Activated CD8-positive, alpha-beta T cell treated with anti-CD3 and anti-CD28 coated beads, Interleukin-2, amount 10 ng/mL, durations not matched to agents 7 days and 5 days (primary cell): Measurements from ENCODE around the gene WWOX. TPM values are rescaled to one million over a fixed set of nuclear protein-coding genes. Genes with fewer than 3 reads are reported as not detected.

Experiments used
- ATAC-seq: fragments of 150-1000 bp; cut with Tn5 transposase; one replicate; pipeline ENCODE4 v1.10.0; 2021; ENCODE audit warnings: moderate library complexity
- CTCF ChIA-PET: fragments of 350-600 bp; sonication (Branson Sonifier 250); formaldehyde crosslinking; loops from one replicate; lab custom pipeline; 2021; ENCODE audit warnings: antibody characterized with exemption; lab: Charles Lee
- POLR2A ChIA-PET: fragments of 350-600 bp; sonication (Branson Sonifier 250); formaldehyde crosslinking; loops from one replicate; lab custom pipeline; 2021; ENCODE audit warnings: antibody characterized with exemption; lab: Charles Lee
- DNase-seq: peaks from one replicate; pipeline ENCODE4 v3.0.0-alpha.2; 2020
- H3K27ac Mint-ChIP-seq: one replicate; pipeline ENCODE4 v1.8.0; 2021; ENCODE audit warnings: mild to moderate bottlenecking, mixed read lengths
- H3K27me3 Mint-ChIP-seq: one replicate; pipeline ENCODE4 v1.8.0; 2021; ENCODE audit warnings: low read depth, mixed read lengths
- H3K36me3 Mint-ChIP-seq: one replicate; pipeline ENCODE4 v1.8.0; 2021; ENCODE audit warnings: low read depth, mixed read lengths
- H3K4me1 Mint-ChIP-seq: one replicate; pipeline ENCODE4 v1.8.0; 2021; ENCODE audit warnings: low read depth, mixed read lengths
- H3K4me3 Mint-ChIP-seq: one replicate; pipeline ENCODE4 v1.8.0; 2021; ENCODE audit warnings: mild to moderate bottlenecking, mixed read lengths
- H3K9me3 Mint-ChIP-seq: one replicate; pipeline ENCODE4 v1.8.0; 2022; ENCODE audit warnings: mixed read lengths; ENCODE audit not compliant: insufficient read depth
- total RNA-seq, 2 experiments: library from RNA; stranded (reverse); gene quantifications; one replicate each; pipeline ENCODE4 v1.2.3, GENCODE V29; 2021

WWOX gene
- total RNA-seq, 2 experiments from 2014 or later = 34.4 to 34.9 TPM

- no peak for DNase-seq
- peaks cover 8% of the 10 kb centered on the region for H3K27me3 Mint-ChIP-seq
- no peak overlapping the region for H3K27ac Mint-ChIP-seq
- no peak overlapping the region for H3K4me3 Mint-ChIP-seq
- no peaks in the 10 kb centered on the region for H3K4me1 Mint-ChIP-seq
- no peaks in the 10 kb centered on the region for H3K9me3 Mint-ChIP-seq
- H3K36me3 Mint-ChIP-seq = no peaks in the 10 kb centered on the region
- ChIA-PET CTCF (no interaction called here), POLR2A (no interaction called here)
- ATAC-seq = no peak
Measured at GRCh38 chr16:78091419-78091818, 8.0 kb upstream of the WWOX start.

DNA sequence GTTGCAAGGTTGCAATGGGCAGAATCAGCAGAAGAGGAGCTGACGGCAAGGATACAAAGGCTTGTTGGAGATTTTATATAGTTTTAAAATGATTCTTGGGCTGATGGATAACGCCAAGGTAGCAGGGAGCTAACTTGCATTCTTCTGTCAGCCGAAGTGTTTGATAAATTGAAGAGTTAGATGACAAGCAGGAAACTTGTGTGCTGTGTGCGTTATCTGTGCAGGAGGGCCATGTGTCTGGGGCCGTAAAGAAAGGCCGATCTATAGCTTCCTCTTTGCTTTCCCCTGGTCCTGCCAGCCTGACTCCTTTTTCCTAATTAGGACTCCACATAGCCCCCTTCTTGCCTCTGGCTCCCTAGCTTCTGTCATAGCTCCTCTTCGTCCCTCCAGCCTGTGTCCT lies 6.7 kb upstream of the WWOX start:
- CTCF ChIA-PET = interaction anchor here (0.7 kb wide), 1 partner anchor 90 kb away, joined by 3 read pairs; no protein-coding TSS in a partner anchor
- ATAC-seq = no peak
- peaks cover 8% of the 10 kb centered on the region for H3K27me3 Mint-ChIP-seq
- POLR2A ChIA-PET = no interaction called here
- no peak for DNase-seq
- H3K4me3 Mint-ChIP-seq = no peak overlapping the region
- no peak overlapping the region for H3K27ac Mint-ChIP-seq
- no peaks in the 10 kb centered on the region for H3K9me3 Mint-ChIP-seq
- H3K4me1 Mint-ChIP-seq = no peaks in the 10 kb centered on the region
- no peaks in the 10 kb centered on the region for H3K36me3 Mint-ChIP-seq

DNA sequence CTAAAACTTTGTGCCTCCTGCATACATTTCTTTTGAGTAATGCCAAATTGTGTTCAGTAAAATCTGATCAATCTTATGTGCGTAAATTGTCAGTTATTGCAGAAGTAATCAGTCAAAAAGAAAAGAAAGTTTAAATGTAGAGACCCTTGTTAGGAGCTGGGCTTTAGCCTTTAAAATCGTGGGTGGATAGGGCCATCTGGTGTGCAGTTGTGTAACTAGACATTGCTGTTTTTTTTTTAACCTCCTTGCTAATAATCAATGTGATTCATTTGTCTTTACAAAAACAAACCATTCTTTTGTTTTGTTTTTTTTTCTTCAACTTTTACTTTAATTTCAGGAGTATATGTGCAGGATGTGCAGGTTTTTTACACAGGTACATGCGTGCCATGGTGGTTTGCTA lies 5.3 kb upstream of the WWOX start:
- H3K36me3 Mint-ChIP-seq = no peaks in the 10 kb centered on the region
- no peak for DNase-seq
- H3K9me3 Mint-ChIP-seq = no peaks in the 10 kb centered on the region
- POLR2A ChIA-PET = no interaction called here
- CTCF ChIA-PET = interaction anchor here (0.8 to 1.0 kb wide), 2 partner anchors 12 to 93 kb away, joined by 3 to 5 read pairs; no protein-coding TSS in a partner anchor
- H3K27me3 Mint-ChIP-seq = peaks cover 8% of the 10 kb centered on the region
- H3K4me1 Mint-ChIP-seq = peaks cover 7% of the 10 kb centered on the region
- no peak for ATAC-seq
- H3K4me3 Mint-ChIP-seq = no peak overlapping the region
- H3K27ac Mint-ChIP-seq = no peak overlapping the region

GRCh38 chr16:78094998-78095397 lies 4.5 kb upstream of the WWOX start:
- ATAC-seq (no peak), DNase-seq (no peak)
- ChIA-PET POLR2A (no interaction called here), CTCF (no interaction called here)
- H3K27ac Mint-ChIP-seq = no peak overlapping the region
- peaks cover 7% of the 10 kb centered on the region for H3K4me1 Mint-ChIP-seq
- H3K27me3 Mint-ChIP-seq = peaks cover 8% of the 10 kb centered on the region
- H3K36me3 Mint-ChIP-seq = no peaks in the 10 kb centered on the region
- no peaks in the 10 kb centered on the region for H3K9me3 Mint-ChIP-seq
- H3K4me3 Mint-ChIP-seq = no peak overlapping the region

- no peaks in the 10 kb centered on the region for H3K36me3 Mint-ChIP-seq
- H3K9me3 Mint-ChIP-seq = no peaks in the 10 kb centered on the region
- ATAC-seq = no peak
- CTCF ChIA-PET = no interaction called here
- peaks cover 8% of the 10 kb centered on the region for H3K27me3 Mint-ChIP-seq
- H3K4me1 Mint-ChIP-seq = peaks cover 16% of the 10 kb centered on the region
- no peak overlapping the region for H3K27ac Mint-ChIP-seq
- DNase-seq = no peak
- H3K4me3 Mint-ChIP-seq = no peak overlapping the region
- POLR2A ChIA-PET = no interaction called here
Measured at GRCh38 chr16:78096386-78096785, 3.1 kb upstream of the WWOX start.

- Mint-ChIP-seq H3K27me3 (peaks cover 8% of the 10 kb centered on the region), H3K27ac (no peak overlapping the region), H3K4me1 (peaks cover 22% of the 10 kb centered on the region), H3K9me3 (no peaks in the 10 kb centered on the region), H3K4me3 (no peak overlapping the region), H3K36me3 (no peaks in the 10 kb centered on the region)
- POLR2A ChIA-PET = no interaction called here
- CTCF ChIA-PET = interaction anchor here (1.4 to 1.5 kb wide), 2 partner anchors 40 to 94 kb away, joined by 3 to 4 read pairs; no protein-coding TSS in a partner anchor
- DNase-seq = no peak
- no peak for ATAC-seq
Measured at GRCh38 chr16:78097548-78097947, 1.9 kb upstream of the WWOX start.

DNA sequence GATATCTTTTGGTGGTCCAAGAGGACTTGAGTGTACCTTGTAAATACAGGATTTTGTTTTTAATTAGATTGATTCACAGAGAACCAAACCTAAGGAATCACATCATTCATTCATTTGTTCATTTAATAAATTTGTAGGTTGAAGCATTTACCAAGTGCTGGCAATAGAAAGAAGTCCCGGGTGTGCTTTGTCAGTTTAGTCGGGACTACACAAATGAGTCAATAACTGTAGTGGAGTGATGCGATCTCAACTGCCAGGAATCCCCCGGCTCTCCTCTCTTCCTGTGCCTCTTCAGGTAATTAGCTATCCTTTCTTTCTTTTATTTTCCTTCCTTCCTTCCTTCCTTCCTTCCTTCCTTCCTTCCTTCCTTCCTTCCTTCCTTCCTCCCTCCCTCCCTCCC lies 1.4 kb upstream of the WWOX start:
- DNase-seq (no peak), ATAC-seq (no peak)
- ChIA-PET CTCF (interaction anchor here (1.4 to 1.5 kb wide), 2 partner anchors 40 to 95 kb away, joined by 3 to 4 read pairs; no protein-coding TSS in a partner anchor), POLR2A (no interaction called here)
- Mint-ChIP-seq H3K36me3 (no peaks in the 10 kb centered on the region), H3K27ac (no peak overlapping the region), H3K4me3 (no peak overlapping the region), H3K27me3 (peaks cover 6% of the 10 kb centered on the region), H3K4me1 (peaks cover 23% of the 10 kb centered on the region), H3K9me3 (no peaks in the 10 kb centered on the region)

- no peaks in the 10 kb centered on the region for H3K9me3 Mint-ChIP-seq
- peak overlapping the region; percentile 86 for H3K4me3 Mint-ChIP-seq
- CTCF ChIA-PET = interaction anchor here (0.5 to 1.5 kb wide), 6 partner anchors 10 to 96 kb away, joined by 3 to 4 read pairs (median 3); no protein-coding TSS in a partner anchor
- peaks cover 3% of the 10 kb centered on the region for H3K27me3 Mint-ChIP-seq
- peaks cover 23% of the 10 kb centered on the region for H3K4me1 Mint-ChIP-seq
- H3K36me3 Mint-ChIP-seq = no peaks in the 10 kb centered on the region
- ATAC-seq (no peak), DNase-seq (no peak)
- H3K27ac Mint-ChIP-seq = peak overlapping the region; percentile 96
- POLR2A ChIA-PET = interaction anchor here (0.6 to 1.9 kb wide), 3 partner anchors 10 to 462 kb away, joined by 3 to 6 read pairs (median 3); no protein-coding TSS in a partner anchor
Measured at GRCh38 chr16:78098595-78099270, 721 bp upstream of the WWOX start.

DNA sequence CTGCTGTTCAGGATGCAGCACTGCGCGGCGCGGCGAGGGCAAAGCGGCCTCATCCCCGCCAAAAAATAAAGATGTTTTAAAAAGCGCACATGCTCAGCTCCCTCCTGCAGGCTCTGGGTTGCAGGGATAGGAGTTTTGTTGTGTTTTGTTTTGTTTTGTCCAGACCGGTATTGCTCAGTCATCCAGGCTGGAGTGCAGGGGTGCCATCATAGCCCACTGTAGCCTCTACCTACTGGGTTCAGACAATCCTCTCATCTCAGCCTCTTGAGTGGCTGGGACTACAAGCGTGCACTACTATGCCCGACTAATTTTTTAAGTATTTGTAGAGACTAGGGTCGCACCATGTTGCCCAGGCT lies 636 bp downstream of the WWOX start:
- CTCF ChIA-PET = interaction anchor here (1.0 to 1.5 kb wide), 10 partner anchors 10 to 96 kb away, joined by 3 to 9 read pairs (median 4); no protein-coding TSS in a partner anchor
- no peak for ATAC-seq
- H3K9me3 Mint-ChIP-seq = no peaks in the 10 kb centered on the region
- no peak for DNase-seq
- peak overlapping the region; percentile 86 for H3K4me3 Mint-ChIP-seq
- POLR2A ChIA-PET = interaction anchor here (0.6 to 1.9 kb wide), 4 partner anchors 9 to 1502 kb away, joined by 3 to 6 read pairs (median 4); no protein-coding TSS in a partner anchor
- no peaks in the 10 kb centered on the region for H3K36me3 Mint-ChIP-seq
- peaks cover 23% of the 10 kb centered on the region for H3K4me1 Mint-ChIP-seq
- peak overlapping the region; percentile 96 for H3K27ac Mint-ChIP-seq
- no peaks in the 10 kb centered on the region for H3K27me3 Mint-ChIP-seq

DNA sequence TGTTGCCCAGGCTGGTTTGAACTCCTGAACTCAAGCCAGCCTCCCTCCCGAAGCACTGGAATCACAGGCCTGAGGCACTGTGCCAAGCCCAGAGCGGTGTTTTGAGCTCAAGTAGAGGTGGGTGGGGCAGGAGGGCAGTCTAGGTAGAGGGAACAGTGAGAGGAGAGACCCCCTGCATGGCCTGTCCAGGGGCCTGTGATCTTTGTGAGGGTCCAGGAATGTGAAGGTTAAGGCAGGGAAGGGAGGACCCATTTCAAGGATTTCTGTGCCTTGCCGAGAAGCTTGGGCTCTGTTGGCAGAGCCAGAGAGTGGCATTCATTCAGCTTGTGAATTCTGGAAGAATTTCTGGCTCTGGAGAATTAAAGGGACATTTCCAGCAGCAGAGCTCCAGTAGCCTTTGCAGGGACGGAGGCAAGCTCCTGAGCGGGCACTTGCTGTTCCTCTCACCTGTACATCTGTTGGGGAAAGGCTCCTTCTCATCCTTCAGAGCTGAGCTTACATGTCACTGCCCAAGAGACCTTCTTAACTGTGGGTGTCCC lies 2.7 kb downstream of the WWOX start:
- CTCF ChIA-PET = no interaction called here
- H3K4me3 Mint-ChIP-seq = no peak overlapping the region
- peaks cover 23% of the 10 kb centered on the region for H3K4me1 Mint-ChIP-seq

DNA sequence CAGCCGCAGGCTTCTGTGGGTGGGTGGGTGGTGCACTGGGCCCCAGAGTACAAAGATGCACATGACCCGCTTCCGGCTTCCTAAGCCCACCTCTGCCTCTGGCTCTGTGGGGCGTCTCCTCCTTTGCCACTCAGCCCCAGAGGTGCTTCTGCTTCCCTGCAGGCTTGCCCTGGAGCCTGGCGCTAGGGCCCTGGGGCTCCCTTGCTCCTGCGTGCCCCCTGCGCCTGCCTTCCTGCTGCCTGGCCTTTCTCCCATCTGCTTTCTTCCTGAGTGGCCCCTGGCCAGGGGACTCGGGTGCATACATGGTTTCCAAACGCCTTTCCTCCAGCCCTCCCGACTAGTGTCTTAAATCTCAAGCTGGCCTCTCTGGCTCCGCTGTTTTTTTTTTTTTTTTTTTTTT lies 3.4 kb downstream of the WWOX start:
- ATAC-seq (no peak), DNase-seq (no peak)
- H3K27me3 Mint-ChIP-seq = no peaks in the 10 kb centered on the region
- POLR2A ChIA-PET = no interaction called here
- H3K27ac Mint-ChIP-seq = no peak overlapping the region
- H3K4me3 Mint-ChIP-seq = no peak overlapping the region
- CTCF ChIA-PET = no interaction called here
- no peaks in the 10 kb centered on the region for H3K9me3 Mint-ChIP-seq
- peaks cover 23% of the 10 kb centered on the region for H3K4me1 Mint-ChIP-seq
- no peaks in the 10 kb centered on the region for H3K36me3 Mint-ChIP-seq

More for the DNA sequence above, 2.7 kb downstream of the WWOX start:
- H3K27ac Mint-ChIP-seq = no peak overlapping the region
- POLR2A ChIA-PET = no interaction called here
- no peak for DNase-seq
- no peaks in the 10 kb centered on the region for H3K9me3 Mint-ChIP-seq
- no peaks in the 10 kb centered on the region for H3K27me3 Mint-ChIP-seq
- no peaks in the 10 kb centered on the region for H3K36me3 Mint-ChIP-seq
- ATAC-seq = no peak

DNA sequence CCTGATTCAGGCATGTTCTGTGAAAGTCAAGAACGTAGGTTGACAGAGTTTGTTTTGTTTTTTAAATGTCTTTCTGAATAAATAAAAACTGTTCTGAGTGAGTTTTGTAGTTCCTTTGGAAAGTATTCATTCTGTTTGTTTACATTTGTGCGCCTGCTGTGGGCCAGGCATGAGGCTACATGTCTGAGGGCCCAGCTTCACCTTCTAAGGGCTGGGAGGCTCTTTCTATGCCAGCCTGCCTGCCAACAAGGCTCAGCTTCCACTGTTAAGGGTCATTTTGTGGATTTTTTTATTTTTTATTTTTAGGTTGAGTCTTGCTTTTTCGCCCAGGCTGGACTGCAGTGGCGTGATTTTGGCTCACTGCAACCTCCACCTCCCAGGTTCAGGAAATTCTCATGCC lies 6.1 kb downstream of the WWOX start:
- Mint-ChIP-seq H3K27ac (no peak overlapping the region), H3K9me3 (no peaks in the 10 kb centered on the region), H3K27me3 (no peaks in the 10 kb centered on the region), H3K36me3 (peaks cover 11% of the 10 kb centered on the region), H3K4me1 (peaks cover 10% of the 10 kb centered on the region), H3K4me3 (no peak overlapping the region)
- DNase-seq = no peak
- ATAC-seq = no peak
- ChIA-PET CTCF (no interaction called here), POLR2A (no interaction called here)
